OCI-LY1 (cell line): ENCODE data around the gene KCNK1.

Experiments used
- EZH2 ChIP-seq: fragments of 200-600 bp; sonication (generic), shearing (Covaris generic); IDR thresholded peaks from 2 replicates; pipeline ENCODE4 v1.8.0; 2017; ENCODE audit warnings: borderline replicate concordance, mixed run types, mild to moderate bottlenecking, antibody characterized with exemption, low read length, moderate library complexity, mixed read lengths
- TF ChIP-seq, protein P1 (sequence below): fragments of 200-600 bp; sonication (generic), shearing (Covaris generic); IDR thresholded peaks from 2 replicates; pipeline ENCODE4 v1.5.1; 2017; ENCODE audit warnings: mild to moderate bottlenecking, antibody characterized with exemption, low read length, moderate library complexity, mixed read lengths

DNA sequence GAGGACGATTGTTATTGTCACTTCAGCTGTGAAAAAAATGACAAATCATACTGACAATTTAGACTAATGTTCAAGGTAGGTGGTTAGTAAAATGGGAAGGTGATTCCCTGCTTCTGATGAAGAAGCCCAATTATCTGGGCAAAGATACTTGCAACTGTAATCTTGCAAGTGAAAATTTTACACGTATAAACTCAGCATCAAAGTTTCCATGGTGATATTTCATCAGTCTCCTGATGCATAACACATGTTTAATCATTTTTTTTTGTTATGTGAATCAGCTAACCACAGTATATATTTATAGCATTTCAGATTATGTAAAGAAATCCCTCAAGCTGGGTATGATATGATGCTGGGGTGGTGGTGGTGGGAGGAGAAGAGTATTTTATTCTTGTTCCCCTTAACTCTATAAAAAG lies 16.4 kb upstream of the KCNK1 start:
- TF ChIP-seq, protein P1, sequence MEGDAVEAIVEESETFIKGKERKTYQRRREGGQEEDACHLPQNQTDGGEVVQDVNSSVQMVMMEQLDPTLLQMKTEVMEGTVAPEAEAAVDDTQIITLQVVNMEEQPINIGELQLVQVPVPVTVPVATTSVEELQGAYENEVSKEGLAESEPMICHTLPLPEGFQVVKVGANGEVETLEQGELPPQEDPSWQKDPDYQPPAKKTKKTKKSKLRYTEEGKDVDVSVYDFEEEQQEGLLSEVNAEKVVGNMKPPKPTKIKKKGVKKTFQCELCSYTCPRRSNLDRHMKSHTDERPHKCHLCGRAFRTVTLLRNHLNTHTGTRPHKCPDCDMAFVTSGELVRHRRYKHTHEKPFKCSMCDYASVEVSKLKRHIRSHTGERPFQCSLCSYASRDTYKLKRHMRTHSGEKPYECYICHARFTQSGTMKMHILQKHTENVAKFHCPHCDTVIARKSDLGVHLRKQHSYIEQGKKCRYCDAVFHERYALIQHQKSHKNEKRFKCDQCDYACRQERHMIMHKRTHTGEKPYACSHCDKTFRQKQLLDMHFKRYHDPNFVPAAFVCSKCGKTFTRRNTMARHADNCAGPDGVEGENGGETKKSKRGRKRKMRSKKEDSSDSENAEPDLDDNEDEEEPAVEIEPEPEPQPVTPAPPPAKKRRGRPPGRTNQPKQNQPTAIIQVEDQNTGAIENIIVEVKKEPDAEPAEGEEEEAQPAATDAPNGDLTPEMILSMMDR: no peak
- no peak for TF ChIP-seq EZH2
